Measurements from ENCODE around the gene TMEM151B.
A peak's percentile ranks its signal among the peaks of the same experiment; 100 is the strongest.
"Not testable (repeated sequence)": the region's sequence is repeated elsewhere in the genome, so short reads cannot be mapped to it uniquely, and the experiment has no call there.

Gene TMEM151B

GRCh38 chr6:44304282-44305199, 34.3 kb downstream of the TMEM151B start:
- DNase-seq (ENCODE audit: low spot score): peak; percentile 48

GRCh38 chr6:44305200-44305725, 35.0 kb downstream of the TMEM151B start:
- DNase-seq (ENCODE audit: low spot score): no peak

GRCh38 chr6:44306710-44307109, 36.5 kb downstream of the TMEM151B start:
- no peak for DNase-seq (ENCODE audit: low spot score)

GRCh38 chr6:44307217-44307616, 37.0 kb downstream of the TMEM151B start:
- no peak for DNase-seq (ENCODE audit: low spot score)

- DNase-seq (ENCODE audit: low spot score): peak; percentile 86
Observed at GRCh38 chr6:44309092-44309491, 38.8 kb downstream of the TMEM151B start.

- DNase-seq (ENCODE audit: low spot score): no peak
Observed at GRCh38 chr6:44309631-44310030, 39.4 kb downstream of the TMEM151B start.

GRCh38 chr6:44310241-44310640, 40.0 kb downstream of the TMEM151B start:
- no peak for DNase-seq (ENCODE audit: low spot score)

GRCh38 chr6:44311304-44311703, 41.1 kb downstream of the TMEM151B start:
- no peak for DNase-seq (ENCODE audit: low spot score)

- DNase-seq (ENCODE audit: low spot score): no peak
Observed at GRCh38 chr6:44311767-44312166, 41.5 kb downstream of the TMEM151B start.

GRCh38 chr6:44312901-44313788, 42.9 kb downstream of the TMEM151B start, which contains the start of gene AARS2:
AARS2 (minus strand) TSS chr6:44313347; CDS start chr6:44313323, 24 bp downstream.
- DNase-seq (ENCODE audit: low spot score): peak; percentile 91

- not testable (repeated sequence) for DNase-seq (ENCODE audit: low spot score)
Observed at GRCh38 chr6:44314657-44315056, 44.4 kb downstream of the TMEM151B start.

GRCh38 chr6:44315516-44315915, 45.3 kb downstream of the TMEM151B start:
- no peak for DNase-seq (ENCODE audit: low spot score)

- no peak for DNase-seq (ENCODE audit: low spot score)
Observed at GRCh38 chr6:44315951-44316350, 45.7 kb downstream of the TMEM151B start.

GRCh38 chr6:44316481-44316880, 46.2 kb downstream of the TMEM151B start:
- no peak for DNase-seq (ENCODE audit: low spot score)

GRCh38 chr6:44317136-44317631, 46.9 kb downstream of the TMEM151B start:
- DNase-seq (ENCODE audit: low spot score): not testable (repeated sequence)

- DNase-seq (ENCODE audit: low spot score): no peak
Observed at GRCh38 chr6:44321210-44321609, 51.0 kb downstream of the TMEM151B start.

- DNase-seq (ENCODE audit: low spot score): no peak
Observed at GRCh38 chr6:44327096-44327495, 56.8 kb downstream of the TMEM151B start.

- no peak for DNase-seq (ENCODE audit: low spot score)
Observed at GRCh38 chr6:44327760-44328159, 57.5 kb downstream of the TMEM151B start.

- not testable (repeated sequence) for DNase-seq (ENCODE audit: low spot score)
Observed at GRCh38 chr6:44328203-44328602, 58.0 kb downstream of the TMEM151B start.

- DNase-seq (ENCODE audit: low spot score): no peak
Observed at GRCh38 chr6:44329858-44330257, 59.6 kb downstream of the TMEM151B start.

GRCh38 chr6:44332585-44332984, 62.3 kb downstream of the TMEM151B start:
- peak; percentile 14 for DNase-seq (ENCODE audit: low spot score)

GRCh38 chr6:44333273-44333919, 63.1 kb downstream of the TMEM151B start:
- no peak for DNase-seq (ENCODE audit: low spot score)
